CD4-positive, alpha-beta T cell treated with Interleukin-10 for 1 hour (primary cell): ENCODE results near the gene MUC20.
A peak's percentile ranks its signal among the peaks of the same experiment; 100 is the strongest.
"Not testable (repeated sequence)": the region's sequence is repeated elsewhere in the genome, so short reads cannot be mapped to it uniquely, and the experiment has no call there.

Source experiments
- DNase-seq: peaks from one replicate; pipeline ENCODE4 v3.0.0-alpha.2; 2020

The MUC20 gene

GRCh38 chr3:195720831-195721506, at the start of gene MUC20:
Gene MUC20 (plus strand): TSS chr3:195720978. CDS start chr3:195721008, 30 bp downstream.
- DNase-seq: not testable (repeated sequence)

GRCh38 chr3:195671283-195671682, 49.5 kb upstream of the MUC20 start:
- DNase-seq: not testable (repeated sequence)

GRCh38 chr3:195673711-195674110, 47.1 kb upstream of the MUC20 start:
- not testable (repeated sequence) for DNase-seq

- DNase-seq: not testable (repeated sequence)
Measured at GRCh38 chr3:195678391-195679015, 42.3 kb upstream of the MUC20 start.

DNA sequence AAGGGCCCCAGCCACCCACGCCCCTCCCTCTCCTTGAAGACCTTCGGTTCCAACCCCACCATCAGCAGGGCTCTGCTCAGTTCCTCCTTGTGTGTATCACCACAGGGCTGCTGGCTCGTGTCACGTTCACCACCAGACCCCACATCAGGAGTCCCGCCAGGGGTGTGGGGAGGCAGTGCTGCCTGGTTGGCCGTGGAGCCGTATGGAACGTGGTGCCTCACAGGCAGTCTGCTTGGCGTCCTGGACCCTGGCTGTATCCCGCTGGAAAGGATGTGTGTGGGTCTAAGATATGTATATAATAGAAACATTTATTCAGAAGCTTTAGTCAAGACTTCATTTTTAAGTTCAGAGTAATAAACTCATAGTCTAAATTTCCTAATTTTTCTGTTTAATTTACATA, 40.1 kb upstream of the MUC20 start:
- DNase-seq: not testable (repeated sequence)

- not testable (repeated sequence) for DNase-seq
Measured at GRCh38 chr3:195681458-195682103, 39.2 kb upstream of the MUC20 start.

- not testable (repeated sequence) for DNase-seq
Measured at GRCh38 chr3:195682104-195682742, 38.6 kb upstream of the MUC20 start.

DNA sequence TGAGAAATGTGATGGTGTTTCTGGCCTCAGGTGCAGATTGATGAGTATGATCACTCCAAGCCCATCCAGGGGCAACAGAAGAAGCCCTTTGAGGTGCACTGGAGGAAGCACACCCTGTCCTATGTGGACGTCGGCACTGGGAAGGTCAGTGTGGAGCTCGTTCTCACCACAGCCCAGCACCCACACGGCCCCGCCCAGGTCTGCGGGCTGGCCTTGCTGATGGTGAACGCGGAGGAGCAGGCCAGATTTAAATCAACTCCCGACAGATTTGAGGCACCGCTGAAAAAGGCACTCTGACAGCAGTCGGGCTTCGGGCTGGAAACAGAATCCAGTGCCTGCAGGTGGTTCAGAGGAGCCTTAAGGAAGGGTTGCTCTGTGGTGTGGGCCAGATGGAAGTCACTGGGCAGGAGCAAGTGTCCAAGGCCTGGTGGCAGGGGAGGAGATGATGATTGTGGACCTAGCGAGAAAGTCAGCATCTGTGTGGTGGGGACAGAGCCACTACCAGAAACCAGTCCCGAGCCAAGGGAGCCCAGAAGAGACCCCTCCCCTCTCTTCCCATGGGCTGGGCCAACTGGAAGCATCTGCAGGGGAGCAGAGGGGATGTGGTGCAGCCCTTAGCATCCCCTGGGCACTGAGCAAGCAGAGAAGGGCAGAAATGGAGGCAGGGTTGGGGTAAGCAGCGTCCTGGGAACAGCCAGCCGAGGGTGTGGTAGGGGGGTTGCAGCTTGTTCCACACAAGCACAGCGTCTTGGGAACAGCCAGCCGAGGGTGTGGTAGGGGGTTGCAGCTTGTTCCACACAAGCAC, 36.9 kb upstream of the MUC20 start:
- DNase-seq: not testable (repeated sequence)

- DNase-seq: not testable (repeated sequence)
Measured at GRCh38 chr3:195684527-195685257, 36.1 kb upstream of the MUC20 start.

GRCh38 chr3:195686537-195687208, 34.1 kb upstream of the MUC20 start:
- DNase-seq: peak; percentile 44

GRCh38 chr3:195687209-195687760, 33.5 kb upstream of the MUC20 start:
- DNase-seq: peak; percentile 63

DNA sequence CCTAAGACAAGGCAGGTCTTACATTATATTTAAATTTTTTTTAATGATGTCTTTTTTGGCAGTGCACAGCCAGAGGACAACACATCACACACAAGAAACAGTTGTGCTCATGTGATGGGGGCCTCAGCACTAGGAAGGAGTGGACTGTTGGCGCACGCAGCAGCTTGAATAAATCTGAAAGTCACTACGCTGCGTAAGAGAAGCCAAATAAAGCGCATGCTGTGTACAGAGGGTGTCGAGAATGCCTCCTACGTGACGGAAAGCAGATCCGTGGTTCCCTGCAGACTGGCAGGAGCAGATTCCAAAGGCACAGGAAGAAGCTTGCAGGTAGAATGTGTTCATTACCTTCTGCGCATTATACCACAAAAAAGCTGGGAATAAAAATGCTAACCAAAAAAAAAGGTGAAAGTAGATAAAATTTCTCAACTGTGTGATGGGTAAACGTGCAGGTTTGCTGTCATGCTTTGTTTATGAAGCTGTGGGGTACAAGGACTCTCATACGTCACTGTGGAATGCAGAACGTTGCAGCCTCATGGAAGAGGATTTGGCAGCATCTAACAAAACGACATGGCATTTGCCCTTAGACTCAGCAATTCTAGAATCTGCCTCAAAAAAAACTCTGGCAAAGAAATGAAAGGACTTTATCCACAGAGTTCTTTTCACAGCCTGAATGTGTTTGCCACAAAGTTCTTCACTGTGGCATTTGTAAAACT, 32.2 kb upstream of the MUC20 start:
- DNase-seq: not testable (repeated sequence)

DNA sequence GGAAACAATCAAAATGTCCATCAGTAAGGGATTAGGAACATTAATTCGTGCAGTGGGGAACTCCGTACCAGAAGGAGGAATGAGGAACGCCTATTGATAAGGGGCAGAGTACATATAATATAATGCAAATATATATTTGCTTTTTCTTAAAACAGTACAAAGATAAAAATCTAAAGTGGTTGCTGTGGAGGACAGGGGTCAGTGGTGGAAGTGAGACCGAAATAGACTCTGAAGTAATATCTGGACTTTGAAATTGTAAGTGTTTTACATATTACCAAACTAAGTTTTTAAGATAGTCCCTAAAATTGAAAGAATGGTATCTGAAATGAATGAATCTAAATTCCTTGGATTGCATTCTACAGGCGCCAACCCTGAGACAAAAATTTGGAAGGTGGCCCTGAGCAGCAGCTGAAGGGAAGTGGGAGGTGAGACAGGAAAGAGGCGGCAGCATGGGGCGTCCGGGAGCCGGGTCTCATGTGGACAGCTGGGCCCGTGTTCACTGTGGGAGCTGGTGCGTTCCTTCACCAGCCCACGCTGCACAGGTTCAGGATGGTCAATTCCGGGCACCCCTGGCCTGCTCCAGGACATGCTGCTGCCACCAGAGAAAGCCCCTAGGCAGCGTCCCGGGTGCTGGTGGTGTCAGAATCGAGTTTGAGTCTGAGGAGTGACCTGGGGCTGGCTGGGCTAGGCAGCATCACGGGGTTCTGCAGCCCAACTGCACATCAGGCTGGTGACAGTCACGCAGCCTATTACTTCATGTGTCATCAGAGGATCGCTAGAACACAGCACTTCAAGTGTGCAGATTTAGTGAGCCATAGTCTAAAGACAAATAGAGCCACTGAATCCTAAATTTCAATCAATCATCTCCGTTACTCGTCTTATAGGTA, 31.4 kb upstream of the MUC20 start:
- not testable (repeated sequence) for DNase-seq

DNA sequence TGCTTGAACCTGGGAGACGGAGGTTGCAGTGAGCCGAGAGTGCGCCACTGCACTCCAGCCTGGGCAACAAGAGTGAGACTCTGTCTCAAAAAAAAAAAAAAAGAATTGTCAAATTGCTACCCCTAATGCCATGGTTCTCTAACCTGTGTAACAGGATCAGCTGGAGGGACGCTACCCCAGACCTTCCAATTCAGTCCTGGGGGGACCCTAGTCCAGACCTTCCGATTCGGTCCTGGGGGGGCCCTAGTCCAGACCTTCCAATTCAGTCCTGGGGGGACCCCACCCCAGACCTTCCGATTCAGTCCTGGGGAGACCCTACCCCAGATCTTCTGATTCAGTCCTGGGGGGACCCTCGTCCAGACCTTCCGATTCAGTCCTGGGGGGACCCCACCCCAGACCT, 29.8 kb upstream of the MUC20 start:
- DNase-seq: no peak

- not testable (repeated sequence) for DNase-seq
Measured at GRCh38 chr3:195691596-195692353, 29.0 kb upstream of the MUC20 start.

GRCh38 chr3:195692354-195692685, 28.5 kb upstream of the MUC20 start:
- DNase-seq: no peak

DNA sequence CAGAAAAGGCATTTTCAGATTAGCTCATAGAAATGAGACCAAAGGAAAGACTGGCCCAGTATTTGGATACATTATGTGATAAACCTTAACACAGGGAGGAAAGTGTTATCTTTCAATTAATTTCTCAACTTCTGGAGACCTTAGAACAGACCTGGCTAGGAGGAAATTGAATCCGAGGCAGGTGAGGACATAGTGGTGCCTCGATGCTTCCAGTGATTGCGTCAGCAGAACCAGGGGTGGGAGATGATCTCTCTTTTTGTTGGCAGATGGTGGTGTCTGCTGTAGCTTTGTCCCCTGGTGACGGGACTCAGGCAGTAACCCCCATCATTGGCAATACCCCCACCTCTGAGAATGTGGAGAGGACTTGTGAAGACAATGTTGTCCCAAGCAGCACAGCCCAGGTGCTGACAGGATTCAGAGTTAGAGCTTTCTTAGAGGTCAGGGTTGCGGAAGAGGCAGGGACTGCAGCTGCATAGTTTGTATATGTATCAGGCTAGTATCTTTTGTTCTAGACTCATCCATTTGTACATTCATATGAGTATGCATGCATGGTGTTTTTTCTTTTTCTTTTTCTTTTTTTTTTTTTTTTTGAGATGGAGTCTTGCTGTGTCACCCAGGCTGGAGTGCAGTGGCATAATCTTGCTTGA, 27.9 kb upstream of the MUC20 start:
- DNase-seq: no peak
